HepG2 (cell line): Measurements from ENCODE around the gene AFG1L. TPM values are rescaled to one million over a fixed set of nuclear protein-coding genes. Genes with fewer than 3 reads are reported as not detected.
A peak's percentile ranks its signal among the peaks of the same experiment; 100 is the strongest.

Experiments
- ARID5B ChIP-seq: IDR thresholded peaks from 2 replicates; pipeline ENCODE4 v1.4.0; 2020; ENCODE audit warnings: mild to moderate bottlenecking, missing genetic modification reagents
- ARNTL ChIP-seq: sonication (generic); formaldehyde crosslinking; IDR thresholded peaks from 2 replicates; pipeline ENCODE4 v1.4.0; 2020; ENCODE audit warnings: mild to moderate bottlenecking, missing genetic modification reagents
- EP300 ChIP-seq, 3 experiments: sonication (generic) in 1 of 3; formaldehyde crosslinking in 1 of 3; IDR thresholded peaks; 2 replicates each; pipeline versions ENCODE4 v1.5.1 to v1.6.1; 2011 to 2020; ENCODE audit warnings: low read depth in 2 of 3, low read length in 2 of 3, borderline replicate concordance in 1 of 3, improper control_type of control experiment in 1 of 3, mild to moderate bottlenecking in 1 of 3, missing genetic modification reagents in 1 of 3, moderate library complexity in 1 of 3
- MIXL1 ChIP-seq: IDR thresholded peaks from 2 replicates; pipeline ENCODE4 v1.6.1; 2016
- PAXIP1 ChIP-seq: sonication (generic); formaldehyde crosslinking; conservative IDR thresholded peaks from 2 replicates; pipeline ENCODE4 v1.4.0; 2020; ENCODE audit warnings: mild to moderate bottlenecking, missing genetic modification reagents, moderate library complexity
- SALL1 ChIP-seq: sonication (generic); formaldehyde crosslinking; IDR thresholded peaks from 2 replicates; pipeline ENCODE4 v1.8.0; 2022; ENCODE audit warnings: mild to moderate bottlenecking, missing genetic modification reagents
- SOX6 ChIP-seq, 2 experiments: fragments of 450-650 bp in 1 of 2; sonication (generic) in 1 of 2; formaldehyde crosslinking in 1 of 2; IDR thresholded peaks; 2 replicates each; pipeline versions ENCODE4 v1.4.0 to v1.6.1; 2017 to 2020; ENCODE audit warnings: antibody characterized with exemption in 1 of 2, mild to moderate bottlenecking in 1 of 2, missing genetic modification reagents in 1 of 2
- ZFP91 ChIP-seq: sonication (generic); formaldehyde crosslinking; IDR thresholded peaks from 2 replicates; pipeline ENCODE4 v1.9.0; 2022; ENCODE audit warnings: missing genetic modification reagents, mild to moderate bottlenecking, borderline replicate concordance
- ZFX ChIP-seq: sonication (generic); formaldehyde crosslinking; IDR thresholded peaks from 2 replicates; pipeline ENCODE4 v1.4.0; 2020; ENCODE audit warnings: mild to moderate bottlenecking, low read depth, missing genetic modification reagents, moderate library complexity
- ZFY ChIP-seq: sonication (generic); formaldehyde crosslinking; IDR thresholded peaks from 2 replicates; pipeline ENCODE4 v1.4.0; 2020; ENCODE audit warnings: missing genetic modification reagents
- ZNF687 ChIP-seq: sonication (generic); formaldehyde crosslinking; IDR thresholded peaks from 2 replicates; pipeline ENCODE4 v1.5.1; 2020; ENCODE audit warnings: mild to moderate bottlenecking, missing genetic modification reagents, moderate library complexity
- ZSCAN21 ChIP-seq: sonication (generic); formaldehyde crosslinking; IDR thresholded peaks from 2 replicates; pipeline ENCODE4 v1.8.0; 2022; ENCODE audit warnings: mild to moderate bottlenecking, missing genetic modification reagents, moderate library complexity, borderline replicate concordance
- polyA plus RNA-seq, 8 experiments: library from polyadenylated mRNA; depleted of rRNA in 3 of 8; stranded (reverse) in 7 of 8; unstranded in 1 of 8; fragments of >200 nt; fragmentation: Illumina TruSeq in 4 of 8; extraction: Trizol in 4 of 8; gene quantifications; 2 replicates each; pipeline versions ENCODE4 v1.2.1 to v1.2.3, GENCODE V29; 2011 to 2016; ENCODE audit warnings: low read depth in 4 of 8, missing spikeins in 1 of 8, mixed read lengths in 1 of 8; ENCODE audit not compliant: insufficient read depth in 1 of 8
- total RNA-seq, 5 experiments: library from RNA; depleted of rRNA; stranded (reverse); fragments of >200 nt; fragmentation: Illumina TruSeq; extraction: Trizol; gene quantifications; 2 replicates each; pipeline ENCODE4 v1.2.3, GENCODE V29; 2016; ENCODE audit warnings: low read depth in 1 of 5

AFG1L gene
- total and polyA plus RNA-seq, 2 of the 13 experiments (the other 11 are each of a cell fraction or from before 2014, with no cell fraction given), result 3.1 to 14.0 TPM

GRCh38 chr6:108535114-108535742 lies 240.4 kb downstream of the AFG1L start (continued):
- TF ChIP-seq ARID5B, result peak; percentile 27; the same call in 1 of the 2 replicates
- TF ChIP-seq PAXIP1 (CRISPR knock-in tag), result 0 out of 2 replicates have a peak, but pooled peaks have one; percentile 14
- TF ChIP-seq ZSCAN21 (CRISPR knock-in tag), result no peak
- TF ChIP-seq MIXL1, result no peak
- TF ChIP-seq SALL1 (CRISPR knock-in tag), result 0 out of 2 replicates have a peak, but pooled peaks have one; percentile 12
- TF ChIP-seq EP300 (IDR thresholded peaks at IDR 0.05; ENCODE audit: low read depth in 2 of 2, low read length in 2 of 2), result 0 out of 4 replicates have a peak, but pooled peaks of 1 of the 2 experiments have one; percentile 3
- no peak for TF ChIP-seq EP300 (CRISPR knock-in tag; IDR thresholded peaks at IDR 0.05; ENCODE audit: borderline replicate concordance)
- TF ChIP-seq ZFP91 (CRISPR knock-in tag), result 0 out of 2 replicates have a peak, but pooled peaks have one; percentile 20
- TF ChIP-seq ZFX (CRISPR knock-in tag), result peak; percentile 35; the same call in 1 of the 2 replicates
- TF ChIP-seq SOX6 (IDR thresholded peaks at IDR 0.05), result no peak
- peak; percentile 38; the same call in 1 of the 2 replicates for TF ChIP-seq SOX6 (CRISPR knock-in tag; IDR thresholded peaks at IDR 0.05)
- peak; percentile 32; the same call in 1 of the 2 replicates for TF ChIP-seq ARNTL (CRISPR knock-in tag)
- peak; percentile 45 for TF ChIP-seq ZNF687 (CRISPR knock-in tag)
- TF ChIP-seq ZFY (CRISPR knock-in tag), result peak; percentile 32; the same call in 1 of the 2 replicates
